GM21381 (cell line): ENCODE data around the gene KCNE4.
"Not testable (repeated sequence)": the region's sequence is repeated elsewhere in the genome, so short reads cannot be mapped to it uniquely, and the experiment has no call there.

Experiments
- ATAC-seq: cut with Tn5 transposase; IDR thresholded peaks from one replicate; pipeline ENCODE4 v1.9.1; 2021; ENCODE audit warnings: mild to moderate bottlenecking, moderate library complexity; ENCODE audit not compliant: unreplicated experiment

The KCNE4 gene

GRCh38 chr2:223055836-223056235 is 3.8 kb downstream of the KCNE4 start:
- no peak for ATAC-seq

- ATAC-seq, result no peak
Observed at GRCh38 chr2:223056701-223057418, 4.9 kb downstream of the KCNE4 start.

- ATAC-seq, result no peak
Observed at GRCh38 chr2:223057569-223057968, 5.6 kb downstream of the KCNE4 start.

- ATAC-seq, result no peak
Observed at GRCh38 chr2:223058952-223059716, 7.1 kb downstream of the KCNE4 start.

GRCh38 chr2:223060201-223060825 is 8.3 kb downstream of the KCNE4 start:
- no peak for ATAC-seq

GRCh38 chr2:223062396-223062795 is 10.4 kb downstream of the KCNE4 start:
- no peak for ATAC-seq

- no peak for ATAC-seq
Observed at GRCh38 chr2:223065107-223065506, 13.1 kb downstream of the KCNE4 start.

GRCh38 chr2:223066721-223067120 is 14.7 kb downstream of the KCNE4 start:
- ATAC-seq, result no peak

- ATAC-seq, result no peak
Observed at GRCh38 chr2:223068071-223068470, 16.1 kb downstream of the KCNE4 start.

GRCh38 chr2:223069465-223069864 is 17.5 kb downstream of the KCNE4 start:
- ATAC-seq, result no peak

- no peak for ATAC-seq
Observed at GRCh38 chr2:223069988-223070387, 18.0 kb downstream of the KCNE4 start.

- no peak for ATAC-seq
Observed at GRCh38 chr2:223071139-223071538, 19.1 kb downstream of the KCNE4 start.

- no peak for ATAC-seq
Observed at GRCh38 chr2:223072826-223073225, 20.8 kb downstream of the KCNE4 start.

GRCh38 chr2:223075301-223076270 is 23.6 kb downstream of the KCNE4 start:
- peak; percentile 84 for ATAC-seq

GRCh38 chr2:223076573-223076972 is 24.6 kb downstream of the KCNE4 start:
- ATAC-seq, result no peak

- ATAC-seq, result no peak
Observed at GRCh38 chr2:223078482-223078881, 26.5 kb downstream of the KCNE4 start.

GRCh38 chr2:223079378-223079777 is 27.4 kb downstream of the KCNE4 start:
- no peak for ATAC-seq

GRCh38 chr2:223079925-223080324 is 27.9 kb downstream of the KCNE4 start:
- no peak for ATAC-seq

- not testable (repeated sequence) for ATAC-seq
Observed at GRCh38 chr2:223080790-223081360, 28.9 kb downstream of the KCNE4 start.

- no peak for ATAC-seq
Observed at GRCh38 chr2:223081789-223082188, 29.8 kb downstream of the KCNE4 start.
